Breast epithelium (tissue), 3 donors: ENCODE data around the gene IQCE.

ENCODE experiments used
- POLR2A ChIP-seq: fragments of 450-650 bp; IDR thresholded peaks from one replicate; pipeline ENCODE4 v1.6.1; 2016; ENCODE audit warnings: antibody characterized with exemption, mild to moderate bottlenecking, moderate library complexity
- TF ChIP-seq, protein P1 (sequence below), 3 donors: fragments of 450-650 bp; IDR thresholded peaks; one replicate each; pipeline ENCODE4 v1.5.1; 2016 to 2017; ENCODE audit warnings: antibody characterized with exemption in 3 of 3, mild to moderate bottlenecking in 3 of 3, moderate library complexity in 3 of 3

DNA sequence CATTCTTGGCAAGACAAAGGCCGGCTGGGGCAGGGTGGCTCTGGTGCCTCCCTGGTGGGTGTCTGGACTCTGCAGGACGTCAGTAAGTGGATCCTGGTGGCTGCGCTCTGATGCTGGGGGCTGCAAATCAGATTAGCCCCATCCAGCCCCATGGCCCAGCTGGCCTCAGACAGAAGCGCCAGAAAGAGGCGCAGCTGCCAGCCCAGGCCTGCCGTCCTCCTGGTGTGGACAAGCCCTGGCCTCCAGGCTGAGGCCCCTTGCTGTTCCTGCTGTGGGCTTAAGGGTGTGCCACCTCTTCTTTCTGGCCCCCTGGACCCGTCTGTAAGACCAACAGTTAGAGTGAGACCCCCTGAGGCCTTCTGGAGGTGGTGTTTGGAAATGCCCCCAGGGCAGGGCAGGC is 45.1 kb upstream of the IQCE start:
- TF ChIP-seq POLR2A = no peak
- TF ChIP-seq, protein P1, sequence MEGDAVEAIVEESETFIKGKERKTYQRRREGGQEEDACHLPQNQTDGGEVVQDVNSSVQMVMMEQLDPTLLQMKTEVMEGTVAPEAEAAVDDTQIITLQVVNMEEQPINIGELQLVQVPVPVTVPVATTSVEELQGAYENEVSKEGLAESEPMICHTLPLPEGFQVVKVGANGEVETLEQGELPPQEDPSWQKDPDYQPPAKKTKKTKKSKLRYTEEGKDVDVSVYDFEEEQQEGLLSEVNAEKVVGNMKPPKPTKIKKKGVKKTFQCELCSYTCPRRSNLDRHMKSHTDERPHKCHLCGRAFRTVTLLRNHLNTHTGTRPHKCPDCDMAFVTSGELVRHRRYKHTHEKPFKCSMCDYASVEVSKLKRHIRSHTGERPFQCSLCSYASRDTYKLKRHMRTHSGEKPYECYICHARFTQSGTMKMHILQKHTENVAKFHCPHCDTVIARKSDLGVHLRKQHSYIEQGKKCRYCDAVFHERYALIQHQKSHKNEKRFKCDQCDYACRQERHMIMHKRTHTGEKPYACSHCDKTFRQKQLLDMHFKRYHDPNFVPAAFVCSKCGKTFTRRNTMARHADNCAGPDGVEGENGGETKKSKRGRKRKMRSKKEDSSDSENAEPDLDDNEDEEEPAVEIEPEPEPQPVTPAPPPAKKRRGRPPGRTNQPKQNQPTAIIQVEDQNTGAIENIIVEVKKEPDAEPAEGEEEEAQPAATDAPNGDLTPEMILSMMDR (IDR thresholded peaks at IDR 0.05) = no peak
